A673 (cell line): Measurements from ENCODE around the gene ATP2B2. TPM values are rescaled to one million over a fixed set of nuclear protein-coding genes. Genes with fewer than 3 reads are reported as not detected.

ENCODE experiments used
- BruUV-seq: library from RNA; stranded (reverse); fragments of 400-500 nt; replicated peaks from 2 replicates; lab custom pipeline; 2021; lab: Mats Ljungman, UMichigan
- CTCF ChIA-PET: fragments of 300-600 bp; sonication (Branson Sonifier 250); formaldehyde crosslinking; loops from one replicate; lab custom pipeline; 2022; ENCODE audit warnings: antibody characterized with exemption; lab: Charles Lee
- POLR2A ChIA-PET: fragments of 300-600 bp; sonication (Branson Sonifier 250); formaldehyde crosslinking; loops from one replicate; lab custom pipeline; 2022; ENCODE audit warnings: antibody characterized with exemption; ENCODE audit not compliant: low non-redundant PET; lab: Charles Lee
- DNase-seq: peaks from one replicate; pipeline ENCODE4 v3.0.0-alpha.2; 2015; ENCODE audit warnings: low spot score
- H3K27ac ChIP-seq: fragments of 200-600 bp; sonication (generic); 2 replicates; pipeline ENCODE4 v1.5.1; 2016; ENCODE audit warnings: mixed run types, low read depth, mild to moderate bottlenecking, mixed read lengths, antibody characterized with exemption, low read length; ENCODE audit not compliant: poor library complexity, severe bottlenecking
- H3K27me3 ChIP-seq: fragments of 200-600 bp; sonication (generic); replicated peaks from 2 replicates; pipeline ENCODE4 v1.6.1; 2017; ENCODE audit warnings: mixed run types, low read depth, mild to moderate bottlenecking, mixed read lengths, antibody characterized with exemption, low read length; ENCODE audit not compliant: insufficient read depth, poor library complexity
- H3K36me3 ChIP-seq: fragments of 200-600 bp; sonication (generic); 2 replicates; pipeline ENCODE4 v1.6.1; 2016; ENCODE audit warnings: mixed run types, mild to moderate bottlenecking, mixed read lengths, antibody characterized with exemption, low read length; ENCODE audit not compliant: insufficient read depth, poor library complexity, severe bottlenecking
- H3K4me1 ChIP-seq: fragments of 200-600 bp; sonication (generic); 2 replicates; pipeline ENCODE4 v1.6.1; 2017; ENCODE audit warnings: mixed run types, mild to moderate bottlenecking, mixed read lengths, antibody characterized with exemption, low read length; ENCODE audit not compliant: insufficient read depth, poor library complexity, severe bottlenecking
- H3K4me3 ChIP-seq: fragments of 200-600 bp; sonication (generic); 2 replicates; pipeline ENCODE4 v1.5.1; 2016; ENCODE audit warnings: low read depth, mixed run types, mild to moderate bottlenecking, mixed read lengths, low read length; ENCODE audit not compliant: poor library complexity, severe bottlenecking
- H3K9me3 ChIP-seq: fragments of 200-600 bp; sonication (generic); 2 replicates; pipeline ENCODE4 v1.6.1; 2016; ENCODE audit warnings: mixed run types, low read depth, mild to moderate bottlenecking, mixed read lengths, antibody characterized with exemption, low read length; ENCODE audit not compliant: poor library complexity, severe bottlenecking
- EZH2 ChIP-seq: fragments of 200-600 bp; sonication (generic); IDR thresholded peaks from 2 replicates; pipeline ENCODE4 v1.6.1; 2017; ENCODE audit warnings: borderline replicate concordance, low read depth, mild to moderate bottlenecking, mixed read lengths, antibody characterized with exemption, low read length; ENCODE audit not compliant: poor library complexity, severe bottlenecking
- intact Hi-C: fragments of 100-400 bp; cut with micrococcal nuclease; formaldehyde crosslinking; loops from one replicate; pipeline ENCODE4 v1.10.0; 2022; ENCODE audit not compliant: unreplicated experiment
- total RNA-seq: library from RNA; stranded (reverse); gene quantifications from 2 replicates; pipeline ENCODE4 v1.2.3, GENCODE V29; 2021
- TF ChIP-seq, protein P1 (sequence below): fragments of 300-800, 200-600 bp; sonication (generic); conservative IDR thresholded peaks from 2 replicates; pipeline ENCODE4 v1.5.1; 2017; ENCODE audit warnings: low read depth, mild to moderate bottlenecking, antibody characterized with exemption, low read length, moderate library complexity, mixed read lengths

The ATP2B2 gene
- total RNA-seq, 1 experiment from 2014 or later = 0.17 TPM

DNA sequence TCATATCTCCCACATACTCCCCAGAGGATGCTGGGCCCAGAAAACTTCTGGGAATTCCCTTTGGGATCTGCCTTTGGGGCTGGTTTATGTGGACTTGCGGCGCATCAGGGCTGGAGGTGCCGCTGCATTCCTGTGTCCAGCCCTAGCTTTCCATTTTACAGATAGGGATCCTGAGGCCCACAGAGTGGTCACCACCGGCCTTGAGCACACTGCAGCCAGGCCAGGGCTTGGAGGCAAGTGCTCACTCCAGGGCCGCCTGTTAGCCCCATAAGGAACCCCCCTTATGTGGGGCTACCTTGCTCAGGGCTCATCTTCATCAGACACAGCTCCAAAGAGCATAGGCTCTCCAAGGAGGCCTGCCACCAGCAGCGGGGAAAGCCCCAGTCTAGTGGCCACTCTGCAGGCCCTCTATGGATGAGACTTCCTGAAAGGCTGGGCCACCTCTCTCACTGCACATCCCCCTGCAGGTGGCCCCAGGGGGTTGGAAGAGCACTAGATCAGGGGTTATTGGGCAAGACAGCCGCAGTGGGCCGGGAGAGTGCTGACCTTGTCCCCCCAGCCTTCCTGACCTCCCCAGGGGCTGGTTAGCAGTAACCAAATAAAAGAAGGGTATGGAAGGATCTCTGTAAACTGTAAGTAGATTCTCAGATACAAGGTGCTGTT lies 9.2 kb upstream of the ATP2B2 start:
- intact Hi-C loops = no loop called here
- no peak for DNase-seq
- BruUV-seq = no TSS peak
- H3K27me3 ChIP-seq = no peaks in the 10 kb centered on the region
- H3K27ac ChIP-seq = no peak overlapping the region
- ChIA-PET POLR2A (no interaction called here), CTCF (no interaction called here)
- H3K4me3 ChIP-seq = no peak overlapping the region
- H3K36me3 ChIP-seq = no peaks in the 10 kb centered on the region
- H3K9me3 ChIP-seq = no peaks in the 10 kb centered on the region
- TF ChIP-seq, protein P1, sequence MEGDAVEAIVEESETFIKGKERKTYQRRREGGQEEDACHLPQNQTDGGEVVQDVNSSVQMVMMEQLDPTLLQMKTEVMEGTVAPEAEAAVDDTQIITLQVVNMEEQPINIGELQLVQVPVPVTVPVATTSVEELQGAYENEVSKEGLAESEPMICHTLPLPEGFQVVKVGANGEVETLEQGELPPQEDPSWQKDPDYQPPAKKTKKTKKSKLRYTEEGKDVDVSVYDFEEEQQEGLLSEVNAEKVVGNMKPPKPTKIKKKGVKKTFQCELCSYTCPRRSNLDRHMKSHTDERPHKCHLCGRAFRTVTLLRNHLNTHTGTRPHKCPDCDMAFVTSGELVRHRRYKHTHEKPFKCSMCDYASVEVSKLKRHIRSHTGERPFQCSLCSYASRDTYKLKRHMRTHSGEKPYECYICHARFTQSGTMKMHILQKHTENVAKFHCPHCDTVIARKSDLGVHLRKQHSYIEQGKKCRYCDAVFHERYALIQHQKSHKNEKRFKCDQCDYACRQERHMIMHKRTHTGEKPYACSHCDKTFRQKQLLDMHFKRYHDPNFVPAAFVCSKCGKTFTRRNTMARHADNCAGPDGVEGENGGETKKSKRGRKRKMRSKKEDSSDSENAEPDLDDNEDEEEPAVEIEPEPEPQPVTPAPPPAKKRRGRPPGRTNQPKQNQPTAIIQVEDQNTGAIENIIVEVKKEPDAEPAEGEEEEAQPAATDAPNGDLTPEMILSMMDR = no peak
- TF ChIP-seq EZH2 = no peak
- no peaks in the 10 kb centered on the region for H3K4me1 ChIP-seq

DNA sequence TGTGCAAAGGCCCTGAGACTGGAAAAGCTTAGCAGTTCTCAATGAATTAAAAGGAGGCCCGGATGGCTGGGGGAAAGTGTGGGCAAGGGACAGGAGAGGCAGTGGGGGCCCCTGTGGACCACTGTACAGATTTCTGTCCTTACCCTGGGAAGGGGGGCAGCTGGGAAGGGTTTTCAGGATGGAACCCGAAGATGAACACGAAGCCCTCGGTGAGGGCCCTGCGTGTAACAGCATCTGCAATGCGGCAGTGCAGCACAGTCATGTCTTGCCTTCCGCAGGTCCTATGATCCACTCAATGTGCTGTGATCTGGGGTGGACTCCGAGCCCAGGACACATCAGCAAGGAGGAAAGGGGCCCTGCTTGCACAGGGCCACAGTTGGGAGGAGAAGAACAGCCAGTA lies 7.9 kb upstream of the ATP2B2 start:
- TF ChIP-seq EZH2 = no peak
- TF ChIP-seq, protein P1 = no peak
- H3K9me3 ChIP-seq = no peaks in the 10 kb centered on the region
- BruUV-seq = no TSS peak
- H3K27ac ChIP-seq = no peak overlapping the region
- H3K4me1 ChIP-seq = no peaks in the 10 kb centered on the region
- intact Hi-C loops = no loop called here
- no peak for DNase-seq
- CTCF ChIA-PET = no interaction called here
- no peaks in the 10 kb centered on the region for H3K36me3 ChIP-seq
- H3K27me3 ChIP-seq = no peaks in the 10 kb centered on the region
- POLR2A ChIA-PET = no interaction called here
- no peak overlapping the region for H3K4me3 ChIP-seq

GRCh38 chr3:10512687-10513086 lies 7.3 kb upstream of the ATP2B2 start:
- no peaks in the 10 kb centered on the region for H3K4me1 ChIP-seq
- BruUV-seq = no TSS peak

More at GRCh38 chr3:10512687-10513086, 7.3 kb upstream of the ATP2B2 start:
- no peak overlapping the region for H3K27ac ChIP-seq
- H3K4me3 ChIP-seq = no peak overlapping the region
- H3K9me3 ChIP-seq = no peaks in the 10 kb centered on the region
- H3K27me3 ChIP-seq = no peaks in the 10 kb centered on the region
- TF ChIP-seq EZH2 = no peak
- TF ChIP-seq, protein P1 = no peak
- ChIA-PET POLR2A (no interaction called here), CTCF (no interaction called here)
- no peak for DNase-seq
- intact Hi-C loops = no loop called here
- no peaks in the 10 kb centered on the region for H3K36me3 ChIP-seq
